Erythroblast (primary cell): ENCODE measurements around the gene GPR156.

Source experiments
- GATA1 ChIP-seq: IDR thresholded peaks from 2 replicates; pipeline ENCODE4 v1.6.1; 2011; ENCODE audit warnings: low read depth, mild to moderate bottlenecking, control low read depth, low read length, moderate library complexity
- POLR2A ChIP-seq: IDR thresholded peaks from 2 replicates; pipeline ENCODE4 v1.6.1; 2011; ENCODE audit warnings: mild to moderate bottlenecking, low read length

DNA sequence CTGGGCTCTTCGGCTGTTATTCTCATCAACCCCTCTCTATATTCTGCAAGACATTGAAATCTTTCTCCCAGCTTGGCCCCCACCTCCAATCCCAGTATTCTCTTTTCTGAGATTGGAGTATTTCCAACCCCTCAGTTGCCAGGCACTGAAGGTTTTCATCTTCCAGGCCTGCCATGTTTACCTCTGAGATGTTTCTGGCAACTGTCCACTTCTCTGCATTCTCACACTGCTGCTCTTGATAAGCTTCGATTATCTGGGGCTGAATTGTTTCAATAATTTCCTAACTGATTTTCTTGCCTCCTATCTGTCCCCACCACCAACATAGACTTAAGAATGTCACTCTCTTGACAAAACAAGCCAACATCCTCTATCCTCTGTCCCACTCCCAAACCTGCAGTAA is 1.4 kb upstream of the GPR156 start:
- no peak for TF ChIP-seq POLR2A
- no peak for TF ChIP-seq GATA1
